DOHH2 (cell line): Measurements from ENCODE around the gene SLC25A27.

Experiments
- EZH2phosphoT487 ChIP-seq: fragments of 200-600 bp; sonication (generic); IDR thresholded peaks from 2 replicates; pipeline ENCODE4 v1.6.1; 2017; ENCODE audit warnings: borderline replicate concordance, mild to moderate bottlenecking, antibody characterized with exemption, low read length, moderate library complexity, mixed read lengths
- TF ChIP-seq, protein P1 (sequence below): fragments of 200-600 bp; sonication (generic); IDR thresholded peaks from one replicate; pipeline ENCODE4 v1.5.1; 2014; ENCODE audit warnings: antibody characterized with exemption, mild to moderate bottlenecking, low read depth, low read length; ENCODE audit not compliant: poor library complexity, severe bottlenecking

DNA sequence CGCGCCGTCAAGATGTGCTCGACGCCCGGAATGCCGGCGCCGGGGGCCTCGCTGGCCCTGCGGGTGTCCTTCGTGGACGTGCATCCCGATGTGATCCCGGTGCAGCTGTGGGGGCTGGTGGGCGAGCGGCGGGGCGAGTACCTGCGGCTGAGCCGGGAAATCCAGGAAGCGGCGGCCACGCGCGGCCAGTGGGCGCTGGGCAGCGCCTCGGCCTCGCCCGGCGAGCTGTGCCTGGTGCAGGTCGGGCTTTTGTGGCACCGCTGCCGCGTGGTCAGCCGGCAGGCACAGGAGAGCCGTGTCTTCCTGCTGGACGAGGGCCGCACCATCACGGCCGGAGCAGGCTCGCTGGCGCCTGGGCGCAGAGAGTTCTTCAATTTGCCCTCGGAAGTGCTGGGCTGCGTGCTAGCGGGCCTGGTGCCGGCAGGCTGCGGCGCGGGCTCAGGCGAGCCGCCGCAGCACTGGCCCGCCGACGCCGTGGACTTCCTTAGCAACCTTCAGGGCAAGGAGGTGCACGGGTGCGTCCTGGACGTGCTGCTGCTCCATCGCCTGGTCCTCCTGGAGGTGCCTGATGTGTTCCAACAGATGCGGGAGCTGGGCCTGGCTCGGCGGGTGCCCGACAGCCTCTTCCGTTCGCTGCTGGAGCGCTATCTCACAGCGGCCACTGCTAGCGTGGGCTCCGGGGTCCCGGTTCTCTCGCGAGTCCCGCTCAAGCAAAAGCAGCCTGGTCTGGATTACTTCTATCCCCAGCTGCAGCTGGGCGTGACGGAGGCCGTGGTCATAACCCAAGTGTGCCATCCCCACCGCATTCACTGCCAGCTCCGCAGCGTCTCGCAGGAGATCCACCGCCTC, 35.6 kb downstream of the SLC25A27 start:
- TF ChIP-seq, protein P1, sequence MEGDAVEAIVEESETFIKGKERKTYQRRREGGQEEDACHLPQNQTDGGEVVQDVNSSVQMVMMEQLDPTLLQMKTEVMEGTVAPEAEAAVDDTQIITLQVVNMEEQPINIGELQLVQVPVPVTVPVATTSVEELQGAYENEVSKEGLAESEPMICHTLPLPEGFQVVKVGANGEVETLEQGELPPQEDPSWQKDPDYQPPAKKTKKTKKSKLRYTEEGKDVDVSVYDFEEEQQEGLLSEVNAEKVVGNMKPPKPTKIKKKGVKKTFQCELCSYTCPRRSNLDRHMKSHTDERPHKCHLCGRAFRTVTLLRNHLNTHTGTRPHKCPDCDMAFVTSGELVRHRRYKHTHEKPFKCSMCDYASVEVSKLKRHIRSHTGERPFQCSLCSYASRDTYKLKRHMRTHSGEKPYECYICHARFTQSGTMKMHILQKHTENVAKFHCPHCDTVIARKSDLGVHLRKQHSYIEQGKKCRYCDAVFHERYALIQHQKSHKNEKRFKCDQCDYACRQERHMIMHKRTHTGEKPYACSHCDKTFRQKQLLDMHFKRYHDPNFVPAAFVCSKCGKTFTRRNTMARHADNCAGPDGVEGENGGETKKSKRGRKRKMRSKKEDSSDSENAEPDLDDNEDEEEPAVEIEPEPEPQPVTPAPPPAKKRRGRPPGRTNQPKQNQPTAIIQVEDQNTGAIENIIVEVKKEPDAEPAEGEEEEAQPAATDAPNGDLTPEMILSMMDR: no peak
- no peak for TF ChIP-seq EZH2phosphoT487
